NCI-H1048 (cell line): Measurements from ENCODE around the gene TMEM233.
A peak's percentile ranks its signal among the peaks of the same experiment; 100 is the strongest.

Source experiments
- DNase-seq: peaks from one replicate; lab custom pipeline; 2025; lab: John Stamatoyannopoulos, UW

Gene TMEM233

GRCh38 chr12:119659289-119659897 lies 65.8 kb downstream of the TMEM233 start:
- DNase-seq, result no peak

DNA sequence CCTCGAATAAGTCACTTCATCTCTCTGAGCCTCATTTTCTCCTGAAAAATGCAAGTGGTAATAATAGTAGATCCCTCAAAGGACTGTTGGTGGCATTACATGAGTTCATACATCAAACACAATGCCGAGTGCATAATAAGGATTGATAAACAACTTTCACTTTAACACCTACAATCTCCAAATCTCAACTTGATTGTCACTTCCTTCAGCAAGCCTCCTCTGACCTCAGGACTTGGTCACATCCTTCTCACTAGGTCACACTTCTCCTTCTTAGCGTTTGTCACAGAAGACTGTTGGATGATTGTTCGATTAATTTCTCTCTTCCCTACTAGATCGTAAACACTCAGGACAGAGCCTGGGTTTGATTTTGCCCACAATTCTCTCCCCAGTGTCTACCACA lies 66.5 kb downstream of the TMEM233 start:
- DNase-seq, result no peak

GRCh38 chr12:119661882-119662281 lies 68.3 kb downstream of the TMEM233 start:
- no peak for DNase-seq

DNA sequence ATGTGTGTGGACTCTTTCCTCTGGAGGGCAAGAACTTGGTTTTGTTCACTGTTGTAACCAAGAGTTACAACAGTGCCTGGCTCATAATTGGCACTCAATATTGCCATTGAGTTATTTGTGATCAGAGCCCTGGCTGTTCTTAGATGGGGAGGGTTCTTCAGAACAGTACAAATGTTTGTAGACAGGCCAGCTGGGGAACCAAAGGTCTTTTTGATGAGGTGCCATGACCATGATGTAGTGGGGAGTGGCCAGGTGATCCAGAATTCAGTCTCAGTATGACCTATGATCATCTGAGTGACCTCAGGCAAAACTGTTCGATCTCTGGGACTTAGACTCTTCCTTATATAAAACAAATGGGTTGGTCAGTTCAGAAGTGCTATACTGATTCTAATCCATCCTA lies 71.1 kb downstream of the TMEM233 start:
- no peak for DNase-seq

DNA sequence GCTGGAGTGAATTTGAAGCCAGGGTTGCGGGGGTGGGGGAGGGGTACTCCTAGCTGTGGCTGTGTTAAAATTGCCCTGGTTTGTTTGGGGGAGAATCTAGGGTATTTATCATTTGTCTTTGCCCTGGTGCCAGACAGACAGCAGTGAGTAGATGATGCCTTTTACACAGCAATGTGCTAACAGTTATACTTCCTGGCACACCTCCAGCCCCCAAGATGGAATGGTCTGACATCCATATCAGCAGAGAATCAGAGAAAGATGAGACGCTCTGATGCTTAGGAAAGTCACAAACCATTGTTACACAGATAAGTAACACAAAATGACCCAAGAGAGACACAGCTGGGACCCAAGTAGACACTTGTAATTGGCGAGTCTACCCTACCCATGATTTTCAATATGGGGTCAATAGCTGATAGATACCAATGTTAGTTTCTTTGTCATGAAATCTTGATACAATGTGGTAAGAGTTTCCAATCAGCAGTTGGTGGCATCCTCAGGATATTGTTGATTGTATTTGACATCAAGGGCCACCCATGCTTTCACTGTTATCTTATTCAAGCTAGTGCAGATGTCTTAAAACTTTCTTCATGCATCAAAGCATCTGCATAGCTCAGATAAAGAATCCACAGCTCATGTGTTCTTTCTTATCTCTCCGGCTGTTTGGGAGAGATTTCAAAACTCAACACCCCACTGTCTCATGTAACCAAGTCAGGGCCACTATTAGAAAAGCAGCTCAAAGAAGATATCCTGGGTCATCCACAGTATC lies 71.8 kb downstream of the TMEM233 start:
- no peak for DNase-seq

GRCh38 chr12:119666226-119666795 lies 72.7 kb downstream of the TMEM233 start:
- no peak for DNase-seq

DNA sequence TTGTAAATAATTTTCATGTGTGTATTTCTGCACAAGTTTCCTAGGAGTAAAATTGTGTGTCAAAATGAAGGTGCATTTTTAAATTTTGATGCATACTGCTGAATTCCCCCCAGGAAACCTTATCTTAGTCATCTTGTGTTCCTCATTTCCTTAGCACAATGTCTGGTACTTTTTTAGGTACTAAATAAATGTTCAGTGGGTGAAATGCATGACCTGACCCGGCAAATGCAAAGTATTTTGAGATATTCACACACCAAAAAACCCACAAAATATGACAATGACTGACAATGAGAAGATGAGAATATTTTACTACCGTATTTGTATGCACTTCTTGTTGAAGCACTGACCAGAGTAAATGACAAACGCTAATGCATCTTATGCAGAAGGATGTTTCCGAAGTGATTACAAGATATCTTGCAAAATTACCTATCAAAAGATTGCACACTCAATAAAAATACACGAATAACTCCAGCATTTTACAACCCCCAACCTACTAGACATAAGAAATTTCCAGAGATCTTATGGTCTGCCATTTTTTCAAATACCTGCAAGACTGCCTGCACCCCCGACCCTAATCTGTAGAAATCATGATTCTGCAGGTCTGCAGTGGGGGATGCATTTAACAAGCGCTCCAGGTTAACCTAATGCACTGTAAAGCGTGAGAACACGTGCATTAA lies 73.5 kb downstream of the TMEM233 start:
- DNase-seq, result no peak

GRCh38 chr12:119667577-119668323 lies 74.2 kb downstream of the TMEM233 start, which contains the start of gene PRKAB1:
TSS of gene PRKAB1 (plus strand) at chr12:119668133. CDS start at chr12:119668245, 112 bp downstream.
- peak; percentile 94 for DNase-seq

DNA sequence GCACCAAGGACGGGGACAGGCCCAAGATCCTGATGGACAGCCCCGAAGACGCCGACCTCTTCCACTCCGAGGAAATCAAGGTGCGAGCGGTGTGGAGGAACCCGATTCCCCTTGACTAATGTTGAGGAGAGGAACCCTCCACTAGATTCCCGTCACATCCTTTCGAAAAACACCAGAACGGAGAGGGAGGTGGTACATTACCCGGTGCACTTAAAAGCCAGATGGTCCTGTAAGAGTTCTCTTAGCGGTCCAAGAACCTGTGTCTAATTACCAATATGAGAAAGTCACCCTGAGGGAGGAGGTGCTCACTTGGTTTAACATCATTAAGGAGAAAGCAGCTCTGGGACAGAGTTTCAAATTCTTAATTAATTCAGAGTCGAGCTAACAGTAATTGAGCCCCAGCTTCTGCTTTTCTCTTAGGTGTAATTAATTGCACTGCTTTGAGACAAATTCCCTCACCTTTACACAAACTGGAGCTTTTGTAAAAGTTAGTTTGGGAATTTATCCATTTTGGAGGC lies 74.8 kb downstream of the TMEM233 start:
- DNase-seq, result no peak

- DNase-seq, result no peak
Measured at GRCh38 chr12:119669744-119670472, 76.3 kb downstream of the TMEM233 start.

- DNase-seq, result no peak
Measured at GRCh38 chr12:119671070-119671469, 77.5 kb downstream of the TMEM233 start.

DNA sequence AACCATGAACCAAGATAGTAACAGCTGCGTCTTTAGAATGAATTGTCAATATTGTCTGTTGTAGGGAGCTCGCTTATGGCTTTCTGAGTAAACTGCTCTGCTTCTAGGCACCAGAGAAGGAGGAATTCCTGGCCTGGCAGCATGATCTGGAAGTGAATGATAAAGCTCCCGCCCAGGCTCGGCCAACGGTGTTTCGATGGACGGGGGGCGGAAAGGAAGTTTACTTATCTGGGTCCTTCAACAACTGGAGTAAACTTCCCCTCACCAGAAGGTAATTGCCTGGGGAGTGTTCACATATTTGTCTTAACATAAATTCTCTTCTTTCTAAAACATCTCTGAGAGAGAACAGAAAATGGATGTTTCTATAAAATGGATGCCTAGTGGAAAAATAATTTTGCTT lies 78.6 kb downstream of the TMEM233 start:
- DNase-seq, result no peak

GRCh38 chr12:119673634-119674033 lies 80.1 kb downstream of the TMEM233 start:
- no peak for DNase-seq

DNA sequence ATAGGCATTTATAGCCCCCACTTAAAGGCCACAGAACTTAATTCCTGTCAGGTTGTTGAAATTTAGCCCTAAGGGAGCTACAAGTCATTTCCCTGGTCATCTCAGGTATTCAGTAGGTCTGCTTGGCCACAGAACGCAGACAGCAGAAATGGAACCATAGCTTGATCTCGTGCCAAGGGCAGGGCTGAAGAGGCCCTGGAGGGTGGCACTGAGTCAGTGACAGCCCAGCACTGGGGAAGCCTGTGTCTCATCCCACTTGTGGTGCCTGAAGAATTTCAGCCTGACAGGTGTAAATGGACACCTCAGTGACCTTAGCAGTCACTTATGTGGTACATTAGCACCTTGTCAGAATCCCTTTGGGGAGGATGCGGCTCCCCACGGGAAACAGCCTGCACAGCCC lies 81.0 kb downstream of the TMEM233 start:
- no peak for DNase-seq

DNA sequence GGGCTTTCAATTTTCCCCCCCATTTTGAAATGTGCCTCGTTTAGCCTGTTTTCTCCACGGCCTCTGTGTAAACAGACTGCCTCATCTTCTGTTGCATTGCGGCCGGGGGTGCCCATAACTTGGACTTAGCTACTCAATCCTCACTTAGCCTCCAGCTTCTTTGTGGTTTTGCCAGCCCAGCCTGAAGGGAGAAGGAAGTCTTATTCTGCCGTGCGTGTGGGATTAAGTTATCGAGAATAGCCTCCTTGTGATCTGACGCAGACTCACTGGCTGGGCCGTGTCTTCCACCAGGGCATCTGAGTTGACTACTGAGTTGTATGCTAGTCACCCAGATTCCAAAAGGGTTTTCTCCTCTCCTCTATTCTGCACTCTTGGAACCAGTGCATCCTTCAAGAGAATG lies 82.4 kb downstream of the TMEM233 start:
- no peak for DNase-seq

- no peak for DNase-seq
Measured at GRCh38 chr12:119676573-119676972, 83.0 kb downstream of the TMEM233 start.

GRCh38 chr12:119678459-119678858 lies 84.9 kb downstream of the TMEM233 start:
- no peak for DNase-seq

DNA sequence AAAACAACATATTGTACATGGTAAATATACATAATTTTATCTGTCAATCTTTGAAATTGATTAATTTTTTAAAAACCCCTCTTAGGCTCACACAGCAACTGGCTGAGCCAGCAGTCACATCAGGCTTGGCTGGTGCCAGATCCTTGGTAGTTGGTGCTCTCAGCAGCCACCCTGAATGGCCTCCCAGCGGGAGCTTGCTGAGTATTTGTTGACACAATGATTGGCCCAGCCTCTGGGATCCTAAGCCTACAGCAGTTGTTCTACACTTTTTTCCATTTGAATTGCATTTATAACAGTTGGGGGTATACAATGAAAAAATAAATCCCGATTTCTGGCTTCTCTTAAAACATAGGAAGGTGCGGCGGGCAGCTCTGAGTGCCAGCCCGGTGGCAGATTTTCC lies 85.5 kb downstream of the TMEM233 start:
- no peak for DNase-seq

GRCh38 chr12:119679490-119679889 lies 85.9 kb downstream of the TMEM233 start:
- DNase-seq, result no peak

GRCh38 chr12:119681111-119681510 lies 87.5 kb downstream of the TMEM233 start:
- no peak for DNase-seq
